Panc1 (cell line): ENCODE measurements around the gene DOCK3. TPM values are rescaled to one million over a fixed set of nuclear protein-coding genes. Genes with fewer than 3 reads are reported as not detected.

Experiments used
- ATAC-seq: fragments of 200-7000 bp; cut with Tn5 transposase; 2 replicates; pipeline ENCODE4 v1.9.1; 2020; ENCODE audit warnings: mild to moderate bottlenecking, moderate library complexity
- BruUV-seq: library from RNA; stranded (reverse); fragments of 400-500 nt; replicated peaks from 2 replicates; lab custom pipeline; 2021; lab: Mats Ljungman, UMichigan
- CTCF ChIA-PET: fragments of 300-600 bp; sonication (Branson Sonifier 250); formaldehyde crosslinking; loops from one replicate; lab custom pipeline; 2022; ENCODE audit warnings: antibody characterized with exemption; lab: Charles Lee
- POLR2A ChIA-PET: fragments of 300-600 bp; sonication (Branson Sonifier 250); formaldehyde crosslinking; loops from one replicate; lab custom pipeline; 2022; ENCODE audit warnings: antibody characterized with exemption; lab: Charles Lee
- DNase-seq: peaks from one replicate; pipeline ENCODE4 v3.0.0-alpha.2; 2010; ENCODE audit warnings: low read depth, low spot score
- H3K27ac ChIP-seq: 2 replicates; pipeline ENCODE4 v1.5.1; 2011; ENCODE audit warnings: mild to moderate bottlenecking, low read length, inconsistent platforms
- H3K27me3 ChIP-seq: fragments of 200-500 bp; sonication (Bioruptor generic); 2 replicates; pipeline ENCODE4 v1.6.0; 2014; ENCODE audit warnings: low read length, inconsistent platforms; ENCODE audit not compliant: control insufficient read depth, insufficient read depth
- H3K36me3 ChIP-seq: fragments of 200-500 bp; sonication (Bioruptor generic); 2 replicates; pipeline ENCODE4 v1.5.1; 2014; ENCODE audit warnings: inconsistent platforms, mild to moderate bottlenecking, low read length, moderate library complexity; ENCODE audit not compliant: control insufficient read depth, insufficient read depth
- H3K4me1 ChIP-seq: 2 replicates; pipeline ENCODE4 v1.5.1; 2011; ENCODE audit warnings: inconsistent platforms, mild to moderate bottlenecking, low read length, moderate library complexity; ENCODE audit not compliant: control insufficient read depth, insufficient read depth
- H3K4me3 ChIP-seq, 2 experiments: 2 replicates each; pipeline ENCODE4 v1.5.1; 2011 to 2012; ENCODE audit warnings: low read depth in 2 of 2, low read length in 2 of 2, mild to moderate bottlenecking in 2 of 2, inconsistent platforms in 1 of 2, moderate library complexity in 1 of 2
- H3K9me3 ChIP-seq: fragments of 200-500 bp; sonication (Bioruptor generic); 2 replicates; pipeline ENCODE4 v1.5.1; 2014; ENCODE audit warnings: low read depth, mild to moderate bottlenecking, inconsistent platforms, low read length, moderate library complexity; ENCODE audit not compliant: control insufficient read depth, insufficient read depth
- CTCF ChIP-seq: fragments of 450-650 bp; IDR thresholded peaks from 2 replicates; pipeline ENCODE4 v1.5.1; 2017; ENCODE audit warnings: mild to moderate bottlenecking
- POLR2AphosphoS5 ChIP-seq: IDR thresholded peaks from 2 replicates; pipeline ENCODE4 v1.6.1; 2012; ENCODE audit warnings: mild to moderate bottlenecking, low read depth, low read length, moderate library complexity
- REST ChIP-seq, 2 experiments: IDR thresholded peaks; 2 replicates each; pipeline ENCODE4 v1.6.1; 2011 to 2012; ENCODE audit warnings: low read depth in 2 of 2, control low read depth in 1 of 2, low read length in 1 of 2, mild to moderate bottlenecking in 1 of 2, moderate library complexity in 1 of 2; ENCODE audit not compliant: insufficient read depth in 1 of 2
- SIN3A ChIP-seq: IDR thresholded peaks from 2 replicates; pipeline ENCODE4 v1.6.1; 2012; ENCODE audit warnings: low read depth, mild to moderate bottlenecking, low read length, moderate library complexity, borderline replicate concordance; ENCODE audit not compliant: insufficient read depth
- TCF7L2 ChIP-seq: IDR thresholded peaks from 2 replicates; pipeline ENCODE4 v1.6.1; 2011; ENCODE audit warnings: mild to moderate bottlenecking, low read depth, low read length, inconsistent platforms
- in situ Hi-C: cut with HindIII; loops from 2 replicates; pipeline ENCODE4 v1.10.0; 2016; ENCODE audit warnings: low sequenced_read_pairs, low pct_unique_long_range_greater_than_20kb
- intact Hi-C: fragments of 100-400 bp; cut with micrococcal nuclease; formaldehyde crosslinking; loops from one replicate; pipeline ENCODE4 v1.10.0; 2022; ENCODE audit not compliant: unreplicated experiment
- total RNA-seq: library from RNA; stranded (reverse); gene quantifications from one replicate; pipeline ENCODE4 v1.2.1, GENCODE V29; 2021; ENCODE audit not compliant: unreplicated experiment

Gene DOCK3
- total RNA-seq, 1 experiment from 2014 or later: 0.21 TPM

- no peak overlapping the region for H3K27ac ChIP-seq
- in situ Hi-C loops: no loop called here
- BruUV-seq: no TSS peak
- CTCF ChIA-PET: no interaction called here
- TF ChIP-seq POLR2AphosphoS5 (no peak), CTCF (no peak), REST (IDR thresholded peaks at IDR 0.05; ENCODE audit: insufficient read depth in 1 of 2, low read depth in 2 of 2, low read length in 1 of 2) (no peak), SIN3A (no peak), TCF7L2 (no peak)
- no peaks in the 10 kb centered on the region for H3K4me1 ChIP-seq
- intact Hi-C loops: no loop called here
- H3K9me3 ChIP-seq: no peaks in the 10 kb centered on the region
- ATAC-seq (no peak), DNase-seq (no peak)
- H3K4me3 ChIP-seq: no peak overlapping the region
- H3K36me3 ChIP-seq: no peaks in the 10 kb centered on the region
- H3K27me3 ChIP-seq: no peaks in the 10 kb centered on the region
- POLR2A ChIA-PET: no interaction called here
Observed at GRCh38 chr3:50698269-50698668, 23.5 kb downstream of the DOCK3 start.

- no peak for ATAC-seq
- in situ Hi-C loops: no loop called here
- no peak for TF ChIP-seq TCF7L2
- no peak for TF ChIP-seq POLR2AphosphoS5
- no peak for TF ChIP-seq REST (IDR thresholded peaks at IDR 0.05; ENCODE audit: insufficient read depth in 1 of 2, low read depth in 2 of 2, low read length in 1 of 2)
- no peak for TF ChIP-seq CTCF
- TF ChIP-seq SIN3A: no peak
- intact Hi-C loops: no loop called here
- H3K4me1 ChIP-seq: no peaks in the 10 kb centered on the region
- H3K4me3 ChIP-seq: no peak overlapping the region
- DNase-seq: no peak
- no peak overlapping the region for H3K27ac ChIP-seq
- no TSS peak for BruUV-seq
- ChIA-PET CTCF (no interaction called here), POLR2A (no interaction called here)
- H3K27me3 ChIP-seq: no peaks in the 10 kb centered on the region
- no peaks in the 10 kb centered on the region for H3K9me3 ChIP-seq
- H3K36me3 ChIP-seq: no peaks in the 10 kb centered on the region
Observed at GRCh38 chr3:50708620-50709019, 33.9 kb downstream of the DOCK3 start.
